GM12892 (cell line): ENCODE measurements around the gene LAMA3.

Experiments
- POLR2A ChIP-seq: IDR thresholded peaks from 2 replicates; pipeline ENCODE4 v1.6.1; 2011; ENCODE audit warnings: low read depth, low read length, control low read depth
- POLR2AphosphoS5 ChIP-seq: IDR thresholded peaks from 2 replicates; pipeline ENCODE4 v1.6.1; 2011; ENCODE audit warnings: low read depth, low read length, control low read depth
- TAF1 ChIP-seq: IDR thresholded peaks from 2 replicates; pipeline ENCODE4 v1.6.1; 2011; ENCODE audit warnings: low read depth, mild to moderate bottlenecking, control low read depth, low read length, borderline replicate concordance

- TF ChIP-seq POLR2A (no peak), POLR2AphosphoS5 (no peak), TAF1 (no peak)
Observed at GRCh38 chr18:23809415-23809814, 120.2 kb downstream of the LAMA3 start.
